ENCODE measurements around the gene XRN1.
"Not testable (repeated sequence)": the region's sequence is repeated elsewhere in the genome, so short reads cannot be mapped to it uniquely, and the experiment has no call there.

The XRN1 gene

DNA sequence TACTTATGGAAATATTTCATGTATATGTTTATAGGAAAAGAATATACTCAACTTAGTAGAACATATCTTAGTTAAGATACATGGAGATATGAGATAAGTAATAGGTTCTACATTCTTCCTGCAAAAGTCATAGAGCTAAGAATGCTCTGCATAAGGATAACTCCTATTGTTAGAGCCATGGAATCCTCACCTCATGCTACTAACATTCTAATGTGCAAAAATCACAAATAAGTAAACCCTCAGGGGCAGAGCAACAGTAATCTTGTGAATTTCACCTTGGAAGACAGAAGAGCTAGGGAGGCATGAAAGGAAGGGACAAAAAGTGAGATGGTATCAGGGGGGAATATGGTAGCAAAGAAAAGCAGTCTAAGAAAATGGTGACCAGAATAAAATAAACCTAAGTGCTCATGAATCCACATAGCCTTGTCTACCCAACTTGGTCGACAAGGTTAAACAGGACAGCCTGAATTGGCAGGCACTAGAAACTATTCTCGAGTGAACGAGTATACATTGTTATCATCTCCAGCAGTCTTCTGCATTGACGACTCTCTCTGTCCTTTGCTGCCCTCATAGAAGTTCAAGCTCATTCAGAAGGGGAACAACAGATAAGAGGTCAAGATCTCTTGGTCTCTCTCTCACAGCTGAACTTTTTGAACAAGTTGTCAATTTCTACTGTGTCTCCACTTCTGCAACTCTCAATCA lies 52.8 kb downstream of the XRN1 start:
- DNase-seq (ENCODE audit: low read depth in 2 of 2) = no peak
- H3K4me3 ChIP-seq (replicated peaks in 1 of 2; ENCODE audit: low read depth in 2 of 2, low read length in 2 of 2) = no peak overlapping the region
- TF ChIP-seq, protein P1, sequence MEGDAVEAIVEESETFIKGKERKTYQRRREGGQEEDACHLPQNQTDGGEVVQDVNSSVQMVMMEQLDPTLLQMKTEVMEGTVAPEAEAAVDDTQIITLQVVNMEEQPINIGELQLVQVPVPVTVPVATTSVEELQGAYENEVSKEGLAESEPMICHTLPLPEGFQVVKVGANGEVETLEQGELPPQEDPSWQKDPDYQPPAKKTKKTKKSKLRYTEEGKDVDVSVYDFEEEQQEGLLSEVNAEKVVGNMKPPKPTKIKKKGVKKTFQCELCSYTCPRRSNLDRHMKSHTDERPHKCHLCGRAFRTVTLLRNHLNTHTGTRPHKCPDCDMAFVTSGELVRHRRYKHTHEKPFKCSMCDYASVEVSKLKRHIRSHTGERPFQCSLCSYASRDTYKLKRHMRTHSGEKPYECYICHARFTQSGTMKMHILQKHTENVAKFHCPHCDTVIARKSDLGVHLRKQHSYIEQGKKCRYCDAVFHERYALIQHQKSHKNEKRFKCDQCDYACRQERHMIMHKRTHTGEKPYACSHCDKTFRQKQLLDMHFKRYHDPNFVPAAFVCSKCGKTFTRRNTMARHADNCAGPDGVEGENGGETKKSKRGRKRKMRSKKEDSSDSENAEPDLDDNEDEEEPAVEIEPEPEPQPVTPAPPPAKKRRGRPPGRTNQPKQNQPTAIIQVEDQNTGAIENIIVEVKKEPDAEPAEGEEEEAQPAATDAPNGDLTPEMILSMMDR (IDR thresholded peaks at IDR 0.05; ENCODE audit: low read depth, low read length) = no peak

DNA sequence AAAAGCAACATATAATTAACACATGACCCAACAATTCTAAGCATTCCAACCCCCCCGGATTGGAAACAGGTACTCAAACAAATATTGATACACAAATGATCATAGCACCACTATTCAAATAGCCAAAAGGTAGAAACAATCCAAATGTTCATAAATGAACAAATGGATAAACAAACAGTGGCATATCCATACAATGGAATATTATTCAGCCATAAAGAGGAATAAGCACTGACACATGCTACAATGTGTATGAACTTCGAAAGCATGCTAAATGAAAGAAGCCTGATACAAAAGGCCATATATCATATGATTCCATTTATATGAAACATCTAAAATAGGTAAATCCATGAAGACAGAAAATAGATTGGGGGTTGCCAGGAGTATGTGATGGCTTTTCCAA lies 62.8 kb downstream of the XRN1 start:
- H3K4me3 ChIP-seq (replicated peaks in 1 of 2; ENCODE audit: low read depth in 2 of 2, low read length in 2 of 2) = no peak overlapping the region
- DNase-seq (ENCODE audit: low read depth in 2 of 2) = no peak
- TF ChIP-seq, protein P1 (IDR thresholded peaks at IDR 0.05; ENCODE audit: low read depth, low read length) = no peak

DNA sequence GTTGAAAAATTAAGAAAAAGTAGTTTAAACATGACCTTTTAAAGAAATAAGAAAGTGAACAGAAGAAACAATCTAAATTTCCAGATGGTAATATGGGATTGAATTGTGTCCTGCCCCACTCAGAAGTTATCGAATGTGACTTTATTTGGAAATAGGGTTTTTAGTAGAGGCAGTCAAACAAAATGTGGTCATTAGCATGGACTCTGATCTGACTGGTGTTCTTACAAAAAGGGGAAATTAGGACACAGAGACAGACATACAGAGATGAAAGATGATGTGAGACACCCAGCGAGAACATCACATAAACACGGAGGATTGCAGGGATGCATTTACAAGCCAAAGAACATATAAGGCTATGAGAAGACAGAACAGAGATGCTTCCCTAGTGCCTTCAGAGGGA lies 73.2 kb downstream of the XRN1 start:
- H3K4me3 ChIP-seq (replicated peaks in 1 of 2; ENCODE audit: low read depth in 2 of 2, low read length in 2 of 2) = no peak overlapping the region
- no peak for DNase-seq (ENCODE audit: low read depth in 2 of 2)
- TF ChIP-seq, protein P1 (IDR thresholded peaks at IDR 0.05; ENCODE audit: low read depth, low read length) = no peak

DNA sequence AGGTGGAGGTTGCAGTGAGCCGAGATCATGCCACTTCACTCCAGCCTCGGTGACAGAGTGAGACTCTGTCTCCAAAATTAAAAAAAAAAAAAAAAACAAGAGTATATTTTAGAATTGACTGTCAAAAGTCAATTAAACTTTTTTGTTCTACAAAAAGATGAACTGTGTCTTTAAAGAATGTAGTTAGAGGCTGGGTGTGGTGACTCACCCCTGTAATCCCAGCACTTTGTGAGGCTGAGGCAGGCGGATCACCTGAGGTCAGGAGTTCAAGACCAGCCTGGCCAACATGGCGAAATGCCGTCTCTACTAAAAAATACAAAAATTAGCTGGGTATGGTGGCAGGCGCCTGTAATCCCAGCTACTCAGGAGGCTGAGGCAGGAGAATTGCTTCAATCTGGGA lies 78.3 kb downstream of the XRN1 start:
- not testable (repeated sequence) for H3K4me3 ChIP-seq (replicated peaks in 1 of 2; ENCODE audit: low read depth in 2 of 2, low read length in 2 of 2)
- DNase-seq (ENCODE audit: low read depth in 2 of 2) = peak in 1 of 2 donors; percentile 14

DNA sequence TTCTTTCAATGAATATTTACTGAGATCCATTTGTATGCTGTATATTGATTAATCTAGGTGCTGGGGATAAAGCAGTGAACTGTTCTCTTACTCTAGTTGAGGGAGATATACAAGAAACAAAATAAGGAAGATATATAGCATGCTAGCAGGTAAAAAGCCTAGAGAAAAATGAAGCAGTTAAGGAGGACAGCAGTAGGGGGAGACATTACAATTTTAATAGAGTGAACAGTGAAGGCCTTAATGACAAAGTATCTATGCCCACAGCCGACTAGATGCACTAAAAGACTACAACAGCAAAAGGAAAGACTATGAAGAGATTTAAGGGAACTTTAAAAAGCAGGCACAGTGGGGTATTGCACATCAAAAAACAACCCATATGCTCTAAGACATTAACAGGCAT lies 81.4 kb downstream of the XRN1 start:
- TF ChIP-seq, protein P1 (IDR thresholded peaks at IDR 0.05; ENCODE audit: low read depth, low read length) = no peak
- peak; percentile 6 to 18 for DNase-seq (ENCODE audit: low read depth in 2 of 2)
- no peak overlapping the region for H3K4me3 ChIP-seq (replicated peaks in 1 of 2; ENCODE audit: low read depth in 2 of 2, low read length in 2 of 2)

DNA sequence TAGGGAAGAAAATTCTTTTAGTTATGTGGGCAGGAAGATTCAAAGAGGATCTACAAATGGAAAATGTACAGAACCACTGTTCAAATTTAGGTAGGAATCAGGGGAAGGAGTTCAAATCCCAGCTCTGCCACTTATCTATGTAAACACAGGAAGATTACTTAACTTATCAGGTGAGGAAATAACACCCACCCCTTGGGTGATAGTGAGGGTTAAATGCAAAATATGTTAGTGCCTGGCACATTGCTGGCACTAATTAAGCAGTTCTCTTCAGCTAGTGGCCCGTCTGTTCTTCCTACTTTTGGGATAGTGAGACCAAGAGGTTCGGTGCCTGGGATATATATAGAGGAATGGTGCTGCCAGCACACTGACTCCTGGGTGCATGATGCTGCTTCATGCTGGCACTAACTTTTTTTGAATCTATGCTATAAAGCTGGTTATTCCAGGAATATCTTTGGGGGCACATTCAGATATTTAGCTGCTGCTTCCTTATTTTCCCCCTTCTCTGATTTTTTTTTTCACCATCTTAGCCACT lies 83.8 kb downstream of the XRN1 start:
- no peak for DNase-seq (ENCODE audit: low read depth in 2 of 2)
- TF ChIP-seq, protein P1 (IDR thresholded peaks at IDR 0.05; ENCODE audit: low read depth, low read length) = no peak
- no peak overlapping the region for H3K4me3 ChIP-seq (replicated peaks in 1 of 2; ENCODE audit: low read depth in 2 of 2, low read length in 2 of 2)

DNA sequence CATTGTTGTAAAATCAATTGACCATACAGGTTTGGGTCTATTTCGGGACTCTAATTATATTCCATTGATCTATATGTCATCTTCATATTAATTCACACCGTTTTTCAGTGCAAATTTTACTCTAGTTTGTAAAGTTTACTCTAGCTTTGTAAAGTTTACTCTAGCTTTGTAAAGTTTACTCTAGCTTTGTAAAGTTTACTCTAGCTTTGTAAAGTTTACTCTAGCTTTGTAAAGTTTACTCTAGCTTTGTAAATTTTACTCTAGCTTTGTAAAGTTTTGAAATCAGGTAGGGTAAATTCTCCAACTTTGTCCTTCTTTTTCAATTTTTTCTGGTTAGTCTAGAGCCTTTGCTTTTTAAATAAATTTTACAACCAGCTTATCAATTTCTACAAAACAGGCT lies 84.4 kb downstream of the XRN1 start:
- DNase-seq (ENCODE audit: low read depth in 2 of 2); H3K4me3 ChIP-seq (replicated peaks in 1 of 2; ENCODE audit: low read depth in 2 of 2, low read length in 2 of 2): not testable (repeated sequence)

DNA sequence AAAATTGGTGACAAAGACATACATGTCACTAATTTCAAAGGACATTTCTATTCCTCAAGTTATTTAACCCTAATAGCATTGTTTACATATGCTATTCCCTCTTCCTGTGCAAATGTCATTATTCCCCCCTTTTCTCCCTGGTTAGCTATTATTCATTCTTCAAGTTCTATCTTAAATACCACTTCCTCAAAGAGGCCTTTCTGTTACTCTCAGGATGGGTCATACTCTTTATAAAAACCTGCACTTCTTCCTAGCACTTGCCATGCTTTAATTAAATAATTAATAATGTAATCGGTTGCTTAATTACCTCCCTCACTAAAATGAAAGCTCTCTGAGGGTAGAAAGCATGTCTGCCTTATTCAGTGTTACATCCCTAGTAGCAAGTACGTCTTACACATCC lies 88.5 kb downstream of the XRN1 start:
- H3K4me3 ChIP-seq (replicated peaks in 1 of 2; ENCODE audit: low read depth in 2 of 2, low read length in 2 of 2) = no peak overlapping the region
- TF ChIP-seq, protein P1 (IDR thresholded peaks at IDR 0.05; ENCODE audit: low read depth, low read length) = no peak
- DNase-seq (ENCODE audit: low read depth in 2 of 2) = no peak
